HG03135 (cell line): ENCODE data around the gene NCBP2.

Experiments used
- ATAC-seq: cut with Tn5 transposase; IDR thresholded peaks from one replicate; pipeline ENCODE4 v1.9.1; 2021; ENCODE audit warnings: mild to moderate bottlenecking, moderate library complexity; ENCODE audit not compliant: unreplicated experiment

The NCBP2 gene

GRCh38 chr3:196886144-196886543, 56.2 kb downstream of the NCBP2 start:
- no peak for ATAC-seq
